Testis (tissue), 2 donors: ENCODE data around the gene LRP2.

Experiments used
- CTCF ChIP-seq, 3 experiments: fragments of 450-650 bp in 2 of 3; fragments of 200-600 bp in 1 of 3; sonication (generic) in 1 of 3; IDR thresholded peaks; one replicate each; pipeline ENCODE4 v1.5.1; 2016 to 2019; ENCODE audit warnings: antibody characterized with exemption in 3 of 3, mild to moderate bottlenecking in 2 of 3, moderate library complexity in 1 of 3
- POLR2A ChIP-seq: fragments of 450-650 bp; IDR thresholded peaks from one replicate; pipeline ENCODE4 v1.6.1; 2017; ENCODE audit warnings: antibody characterized with exemption, mild to moderate bottlenecking, moderate library complexity

GRCh38 chr2:169361706-169362117 is 622 bp downstream of the LRP2 start:
- no peak for TF ChIP-seq CTCF (IDR thresholded peaks at IDR 0.05)
- TF ChIP-seq POLR2A: no peak
